SH-SY5Y (cell line): ENCODE measurements around the gene FLYWCH1.

Source experiments
- GATA2 ChIP-seq: IDR thresholded peaks from 2 replicates; pipeline ENCODE4 v1.6.1; 2011; ENCODE audit warnings: mild to moderate bottlenecking, low read depth, low read length
- GATA3 ChIP-seq: IDR thresholded peaks from 2 replicates; pipeline ENCODE4 v1.6.1; 2011; ENCODE audit warnings: low read depth, mild to moderate bottlenecking, low read length, moderate library complexity

DNA sequence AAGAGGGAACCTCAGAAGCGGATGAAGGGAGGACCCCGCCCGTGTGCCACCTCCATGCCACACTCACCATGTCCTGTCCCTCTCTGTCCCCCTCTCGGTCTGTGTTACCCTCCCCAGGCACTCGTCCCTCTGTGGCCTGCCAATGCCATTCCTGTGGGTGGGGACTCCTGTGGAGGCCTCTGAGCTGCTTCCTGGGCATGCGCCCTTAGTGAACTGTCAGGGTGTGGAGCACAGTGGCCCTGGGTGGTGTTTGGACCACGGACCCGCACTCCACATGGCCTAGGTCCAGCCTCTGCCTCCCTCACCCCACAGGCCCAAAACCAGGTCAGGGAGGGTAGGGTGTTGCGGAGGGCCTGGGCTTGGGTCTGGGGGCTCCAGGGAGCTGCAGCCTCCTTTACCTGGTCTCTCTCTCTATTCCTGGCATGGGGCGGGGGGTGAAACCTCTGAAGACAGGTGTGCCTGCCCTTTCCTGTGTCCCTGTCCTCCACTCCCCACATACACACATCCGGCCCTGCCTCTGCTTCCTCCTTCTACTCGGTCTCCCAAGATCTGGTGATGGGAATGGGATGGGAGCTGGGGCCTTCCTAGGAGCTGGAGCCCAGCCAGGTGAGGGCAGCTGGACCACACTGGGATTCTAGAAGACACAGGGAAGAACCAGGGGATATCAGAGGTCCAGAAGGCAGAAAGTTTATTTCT is 80.0 kb downstream of the FLYWCH1 start:
- TF ChIP-seq GATA2, result no peak
- no peak for TF ChIP-seq GATA3
